Activated CD4-positive, alpha-beta memory T cell treated with anti-CD3 and anti-CD28 coated beads for 36 hours (primary cell): ENCODE measurements around the gene ABCA3. TPM values are rescaled to one million over a fixed set of nuclear protein-coding genes. Genes with fewer than 3 reads are reported as not detected.

ENCODE experiments used
- CTCF ChIA-PET: fragments of 350-600 bp; sonication (Branson Sonifier 250); formaldehyde crosslinking; loops from one replicate; lab custom pipeline; 2021; ENCODE audit warnings: antibody characterized with exemption, inconsistent platforms; lab: Charles Lee
- POLR2A ChIA-PET: fragments of 350-600 bp; sonication (Branson Sonifier 250); formaldehyde crosslinking; loops from one replicate; lab custom pipeline; 2021; ENCODE audit warnings: antibody characterized with exemption; lab: Charles Lee
- DNase-seq: peaks from one replicate; pipeline ENCODE4 v3.0.0-alpha.2; 2020
- H3K27ac Mint-ChIP-seq: one replicate; pipeline ENCODE4 v1.8.0; 2021; ENCODE audit warnings: mixed read lengths
- H3K27me3 Mint-ChIP-seq: one replicate; pipeline ENCODE4 v1.8.0; 2021; ENCODE audit warnings: mixed read lengths
- H3K36me3 Mint-ChIP-seq: one replicate; pipeline ENCODE4 v1.8.0; 2021; ENCODE audit warnings: mixed read lengths
- H3K4me1 Mint-ChIP-seq: one replicate; pipeline ENCODE4 v1.8.0; 2021; ENCODE audit warnings: low read depth, mixed read lengths
- H3K4me3 Mint-ChIP-seq: one replicate; pipeline ENCODE4 v1.8.0; 2021; ENCODE audit warnings: mild to moderate bottlenecking, mixed read lengths
- H3K9me3 Mint-ChIP-seq: one replicate; pipeline ENCODE4 v1.8.0; 2021; ENCODE audit warnings: mixed read lengths
- intact Hi-C: fragments of 100-400 bp; cut with micrococcal nuclease; formaldehyde crosslinking; loops from one replicate; pipeline ENCODE4 v1.15.1; 2023
- microRNA-seq: library from miRNA; unstranded; fragments of <30 nt; microRNA quantifications from one replicate; pipeline ENCODE4 v1.2.0, GENCODE V29; 2022; ENCODE audit warnings: borderline number of aligned reads, borderline microRNAs expressed, borderline replicate concordance
- total RNA-seq, 2 experiments: library from RNA; stranded (reverse); gene quantifications; one replicate each; pipeline ENCODE4 v1.2.3, GENCODE V29; 2021

ABCA3 gene
- total RNA-seq, 2 experiments from 2014 or later = 6.1 to 6.4 TPM

DNA sequence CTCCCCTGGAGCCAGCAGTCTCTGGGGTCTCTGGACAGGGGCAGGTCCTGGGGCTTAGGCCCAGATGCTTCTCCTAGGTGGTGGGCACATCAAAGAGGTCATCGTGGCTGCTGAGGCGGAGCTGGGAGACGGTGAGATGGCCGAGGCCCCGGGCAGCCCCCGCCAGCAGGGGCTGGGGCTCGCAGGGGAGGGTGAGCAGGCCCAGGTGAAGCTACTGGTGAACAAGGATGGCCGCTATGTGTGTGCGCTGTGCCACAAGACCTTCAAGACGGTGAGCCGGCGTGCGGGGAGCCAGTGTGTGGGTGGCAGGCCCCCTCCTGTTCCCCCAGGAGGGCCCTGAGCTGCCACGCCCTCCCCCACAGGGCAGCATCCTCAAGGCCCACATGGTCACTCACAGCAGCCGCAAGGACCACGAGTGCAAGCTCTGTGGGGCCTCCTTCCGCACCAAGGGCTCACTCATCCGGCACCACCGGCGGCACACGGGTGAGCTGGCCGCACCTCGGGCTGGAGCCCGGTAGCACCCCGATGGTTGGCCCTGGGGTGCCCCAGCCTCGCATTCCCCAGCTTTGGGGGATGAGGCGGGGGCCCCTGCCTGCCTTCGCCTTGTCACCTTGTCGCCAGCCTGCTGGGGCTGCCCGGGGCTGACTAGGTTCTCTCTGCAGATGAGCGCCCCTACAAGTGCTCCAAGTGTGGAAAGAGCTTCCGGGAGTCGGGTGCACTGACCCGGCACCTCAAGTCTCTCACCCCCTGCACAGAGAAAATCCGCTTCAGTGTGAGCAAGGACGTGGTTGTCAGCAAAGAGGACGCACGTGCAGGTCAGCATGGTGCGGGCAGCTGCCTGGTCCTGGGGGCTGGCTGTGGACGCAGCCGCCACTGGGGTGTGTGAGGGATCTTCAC is 108.2 kb downstream of the ABCA3 start:
- DNase-seq = no peak
- ChIA-PET POLR2A (no interaction called here), CTCF (no interaction called here)
- Mint-ChIP-seq H3K36me3 (peaks cover 25% of the 10 kb centered on the region), H3K9me3 (no peaks in the 10 kb centered on the region), H3K27me3 (peaks cover 2% of the 10 kb centered on the region), H3K4me3 (no peak overlapping the region), H3K27ac (no peak overlapping the region), H3K4me1 (no peaks in the 10 kb centered on the region)
- intact Hi-C loops = no loop called here

DNA sequence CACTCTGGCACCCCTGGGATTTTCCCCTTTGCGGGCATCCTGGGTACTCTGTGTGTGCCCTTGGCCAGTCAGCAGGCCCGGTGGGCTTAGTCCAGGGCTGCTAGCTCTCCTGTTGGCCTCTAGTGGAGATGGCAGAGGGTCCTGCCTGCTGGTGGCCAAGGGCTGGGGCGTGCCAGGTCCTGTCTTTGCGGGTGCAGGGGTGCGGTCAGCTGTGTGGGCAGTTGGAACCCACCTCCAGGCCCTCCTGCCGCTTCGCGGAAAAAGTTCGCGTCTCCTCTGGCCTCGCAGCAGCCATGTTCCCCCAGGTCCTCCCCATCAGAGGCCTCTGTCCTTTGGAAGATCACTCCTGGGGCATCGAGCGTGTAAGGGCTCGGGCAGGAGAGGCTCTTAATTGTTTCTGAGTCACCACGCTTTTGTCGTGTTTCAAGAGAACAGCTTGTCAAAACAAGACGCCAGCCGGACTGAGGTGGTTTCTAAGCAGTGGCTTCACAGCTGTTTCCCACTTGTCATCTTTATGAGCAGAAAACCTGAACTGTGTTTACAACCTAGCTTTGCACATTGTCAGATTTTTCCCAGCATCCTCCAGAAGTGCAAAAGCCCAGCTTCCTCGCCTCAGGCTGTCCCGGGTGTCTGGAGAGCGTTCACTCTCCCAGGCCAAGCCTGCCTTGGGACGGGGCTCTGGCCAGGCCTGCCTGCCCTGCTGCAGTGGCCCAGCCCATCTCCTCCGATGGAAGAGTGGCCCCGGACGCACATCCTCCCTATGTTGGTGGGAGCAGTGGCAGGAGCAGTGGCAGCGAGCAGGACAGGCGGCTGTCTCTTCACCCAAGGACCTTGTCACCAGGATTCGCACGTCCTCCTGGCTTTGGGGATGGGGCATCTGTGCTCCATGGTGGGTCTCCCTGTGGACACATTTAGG is 109.3 kb downstream of the ABCA3 start:
- Mint-ChIP-seq H3K9me3 (no peaks in the 10 kb centered on the region), H3K4me3 (no peak overlapping the region), H3K27ac (no peak overlapping the region), H3K4me1 (peaks cover 2% of the 10 kb centered on the region), H3K27me3 (peaks cover 2% of the 10 kb centered on the region), H3K36me3 (peaks cover 25% of the 10 kb centered on the region)
- no peak for DNase-seq
- POLR2A ChIA-PET = no interaction called here
- intact Hi-C loops = no loop called here
- CTCF ChIA-PET = no interaction called here

DNA sequence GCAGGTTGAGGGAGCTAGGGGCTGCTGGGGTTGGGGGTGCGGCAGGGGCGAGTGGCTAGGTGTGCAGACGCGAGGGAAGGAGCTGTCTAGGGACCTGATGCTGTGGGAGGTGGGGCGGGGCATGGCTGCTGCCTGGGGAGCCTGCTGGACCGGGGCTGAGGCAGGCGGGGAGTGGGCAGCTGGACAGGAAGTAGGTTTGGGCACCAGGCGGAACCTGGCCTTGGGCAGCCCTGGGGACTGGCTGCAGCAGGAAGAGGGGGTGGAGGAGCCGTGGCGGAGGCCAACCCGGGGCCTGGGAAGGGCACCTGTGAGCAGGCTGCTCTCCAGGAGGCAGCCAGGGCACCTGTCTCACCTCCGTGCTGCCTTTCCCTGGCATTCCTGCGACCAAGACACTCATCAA is 110.2 kb downstream of the ABCA3 start:
- intact Hi-C loops = no loop called here
- Mint-ChIP-seq H3K9me3 (no peaks in the 10 kb centered on the region), H3K36me3 (peaks cover 23% of the 10 kb centered on the region), H3K27ac (no peak overlapping the region), H3K4me3 (no peak overlapping the region), H3K27me3 (peaks cover under 1% of the 10 kb centered on the region), H3K4me1 (peaks cover 6% of the 10 kb centered on the region)
- ChIA-PET POLR2A (no interaction called here), CTCF (no interaction called here)
- DNase-seq = no peak

DNA sequence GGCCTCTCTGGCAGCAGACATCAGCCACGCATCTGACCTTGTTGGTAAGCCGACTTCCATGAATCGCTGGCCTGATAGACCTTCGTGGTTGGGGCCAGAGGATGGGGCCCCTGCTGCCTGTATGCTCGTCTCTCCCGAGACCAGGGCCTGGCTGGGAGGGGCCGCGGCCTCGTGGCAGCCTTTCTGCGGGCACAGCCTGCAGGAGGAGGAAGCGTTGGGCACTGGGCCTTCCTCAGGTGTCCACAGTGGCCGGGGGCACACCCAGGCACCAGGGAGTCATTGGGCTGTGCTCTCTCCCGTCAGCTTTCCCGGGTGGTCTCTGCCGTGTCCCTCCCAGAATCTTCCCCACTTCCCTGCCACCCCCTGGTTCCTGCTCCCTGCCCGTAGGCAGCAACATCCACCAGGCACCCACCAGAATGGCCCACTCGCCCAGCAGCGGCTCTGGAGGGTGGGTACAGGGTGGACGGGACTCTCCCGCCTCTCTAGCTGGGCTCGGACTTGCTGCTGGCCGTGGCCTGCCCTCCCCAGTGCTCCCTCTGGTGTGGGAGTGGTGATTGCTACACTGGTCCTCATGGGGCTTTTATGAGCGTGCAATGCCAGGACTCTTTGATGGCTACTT is 110.8 kb downstream of the ABCA3 start:
- H3K27ac Mint-ChIP-seq = no peak overlapping the region
- no peak overlapping the region for H3K4me3 Mint-ChIP-seq
- peaks cover 10% of the 10 kb centered on the region for H3K4me1 Mint-ChIP-seq
- no peak for DNase-seq
- peaks cover 18% of the 10 kb centered on the region for H3K36me3 Mint-ChIP-seq
- ChIA-PET POLR2A (no interaction called here), CTCF (no interaction called here)
- no peaks in the 10 kb centered on the region for H3K27me3 Mint-ChIP-seq
- intact Hi-C loops = no loop called here
- H3K9me3 Mint-ChIP-seq = no peaks in the 10 kb centered on the region

DNA sequence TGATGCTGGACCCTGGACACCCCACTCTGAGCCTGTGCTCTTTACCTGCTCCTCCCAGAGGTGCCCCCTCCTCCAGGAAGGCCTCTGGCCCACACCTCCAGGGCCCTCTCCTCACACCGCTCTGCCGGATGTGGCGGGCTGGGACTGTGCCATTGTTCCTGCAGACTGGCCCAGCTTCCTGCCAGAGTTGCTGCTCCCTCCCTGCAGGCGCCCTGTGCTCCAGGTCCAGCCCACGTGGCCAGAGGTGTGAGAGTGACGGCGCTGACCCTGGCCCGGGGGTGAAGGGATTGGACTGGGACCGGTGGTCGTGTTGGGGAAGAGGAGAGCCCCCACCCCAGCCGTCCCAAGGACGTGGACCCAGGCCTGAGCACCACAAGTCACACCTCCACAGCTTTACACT is 111.4 kb downstream of the ABCA3 start:
- Mint-ChIP-seq H3K27ac (no peak overlapping the region), H3K27me3 (no peaks in the 10 kb centered on the region), H3K4me3 (no peak overlapping the region), H3K4me1 (peaks cover 15% of the 10 kb centered on the region), H3K9me3 (no peaks in the 10 kb centered on the region), H3K36me3 (peaks cover 15% of the 10 kb centered on the region)
- POLR2A ChIA-PET = no interaction called here
- CTCF ChIA-PET = no interaction called here
- intact Hi-C loops = no loop called here
- no peak for DNase-seq

DNA sequence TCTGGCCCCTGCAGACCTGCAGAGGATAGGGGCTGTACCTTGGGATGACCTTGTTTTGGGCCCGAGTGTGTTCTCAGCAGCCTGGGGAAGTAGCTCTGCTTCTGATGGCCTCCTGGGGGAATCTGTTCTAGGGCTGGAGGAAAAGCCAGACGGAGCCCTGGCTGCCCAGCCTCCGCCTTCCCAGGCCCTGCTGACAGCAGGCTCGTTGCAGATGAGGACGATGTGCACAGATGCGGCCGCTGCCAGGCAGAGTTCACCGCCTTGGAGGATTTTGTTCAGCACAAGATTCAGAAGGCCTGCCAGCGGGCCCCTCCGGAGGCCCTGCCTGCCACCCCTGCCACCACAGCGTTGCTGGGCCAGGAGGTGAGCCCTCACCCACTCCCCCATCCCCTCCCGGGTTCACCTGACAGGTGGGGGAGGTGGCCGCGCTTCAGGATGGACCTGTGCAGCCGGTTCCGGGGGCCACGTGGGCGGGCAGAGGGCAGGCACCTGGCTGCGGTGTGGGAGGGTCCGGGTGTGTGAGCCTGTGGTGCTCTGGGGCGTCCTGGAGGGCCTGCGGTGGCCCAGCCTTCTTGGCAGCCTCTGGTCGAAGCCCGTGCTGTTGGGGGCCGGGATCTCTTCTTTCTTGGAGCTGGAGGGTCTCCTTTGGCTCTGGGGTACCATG is 112.2 kb downstream of the ABCA3 start:
- H3K27ac Mint-ChIP-seq = no peak overlapping the region

DNA sequence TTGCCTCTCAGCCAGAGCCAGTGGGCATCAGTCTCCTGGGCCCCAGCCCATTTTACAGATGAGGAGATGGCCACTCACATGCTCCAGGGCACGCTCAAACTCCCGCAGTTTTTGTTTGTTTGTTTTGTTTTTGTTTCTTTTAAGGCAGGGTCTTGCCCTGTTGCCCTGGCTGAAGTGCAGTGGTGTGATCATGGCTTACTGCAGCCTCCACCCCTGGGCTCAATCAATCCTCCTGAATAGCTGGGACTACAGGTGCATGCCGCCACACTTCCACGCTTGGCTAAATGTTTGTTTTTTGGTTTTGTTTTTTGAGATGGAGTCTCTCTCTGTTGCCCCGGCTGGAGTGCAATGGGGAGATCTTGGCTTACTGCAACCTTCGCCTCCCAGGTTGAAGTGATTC is 113.6 kb downstream of the ABCA3 start:
- Mint-ChIP-seq H3K4me3 (no peak overlapping the region), H3K36me3 (peaks cover 10% of the 10 kb centered on the region), H3K9me3 (no peaks in the 10 kb centered on the region), H3K27me3 (no peaks in the 10 kb centered on the region), H3K4me1 (peaks cover 16% of the 10 kb centered on the region), H3K27ac (no peak overlapping the region)
- DNase-seq = no peak
- ChIA-PET CTCF (no interaction called here), POLR2A (interaction anchor here (1.1 to 1.7 kb wide), 2 partner anchors 12 to 24 kb away, joined by 3 read pairs; partner anchors contain the start of gene PGP)
- intact Hi-C loops = no loop called here

More for the DNA sequence above, 112.2 kb downstream of the ABCA3 start:
- H3K27me3 Mint-ChIP-seq = no peaks in the 10 kb centered on the region
- H3K36me3 Mint-ChIP-seq = peaks cover 12% of the 10 kb centered on the region
- POLR2A ChIA-PET = no interaction called here
- no peak for DNase-seq
- CTCF ChIA-PET = no interaction called here
- H3K9me3 Mint-ChIP-seq = no peaks in the 10 kb centered on the region
- intact Hi-C loops = no loop called here
- H3K4me1 Mint-ChIP-seq = peaks cover 16% of the 10 kb centered on the region
- H3K4me3 Mint-ChIP-seq = no peak overlapping the region

DNA sequence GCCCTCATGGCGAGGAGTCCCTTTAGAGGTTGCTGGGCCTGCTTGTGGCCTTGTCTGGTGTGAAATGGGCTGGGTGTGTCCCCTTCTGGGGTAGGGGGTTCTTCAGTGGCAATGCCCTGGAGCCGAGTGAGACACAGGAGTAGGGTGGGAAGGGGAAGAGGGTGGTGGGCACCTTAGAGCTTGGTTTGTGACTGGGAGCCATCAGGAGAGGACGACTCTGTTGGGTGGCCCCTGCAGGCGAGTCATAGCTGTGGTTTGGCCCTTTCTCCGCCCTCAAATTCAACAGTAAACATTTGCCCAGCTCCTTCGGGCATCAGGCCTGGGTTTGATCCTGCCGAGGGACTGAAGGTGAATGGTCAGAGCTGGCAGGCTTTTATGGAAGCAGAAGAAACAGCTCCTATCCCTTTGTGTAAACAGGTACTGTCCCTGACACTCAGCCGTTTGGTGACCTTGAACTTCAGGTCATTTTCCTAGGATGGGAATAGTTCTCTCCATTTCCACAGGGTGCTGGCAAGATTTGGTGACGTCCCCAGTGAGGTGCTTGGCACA is 114.2 kb downstream of the ABCA3 start:
- Mint-ChIP-seq H3K27me3 (no peaks in the 10 kb centered on the region), H3K36me3 (peaks cover 9% of the 10 kb centered on the region), H3K4me1 (peaks cover 16% of the 10 kb centered on the region), H3K27ac (no peak overlapping the region), H3K9me3 (no peaks in the 10 kb centered on the region), H3K4me3 (no peak overlapping the region)
- ChIA-PET POLR2A (interaction anchor here (1.1 to 1.7 kb wide), 2 partner anchors 12 to 24 kb away, joined by 3 read pairs; partner anchors contain the start of gene PGP), CTCF (no interaction called here)
- DNase-seq = no peak
- intact Hi-C loops = no loop called here

Small RNA genes lying within 50 kb of the gene (microRNA-seq; reads per million reads assigned to microRNA genes)
- gene MIR3677 = not detected
- gene MIR4717 = not detected

Other genes with a start within 250 kb of the ABCA3 start
- gene PKD1, start 204.8 kb downstream of the ABCA3 start, total RNA-seq = 10 to 100 TPM; 56.7 to 59.4 TPM
- gene RAB26, start 192.1 kb downstream of the ABCA3 start, total RNA-seq = under 1 TPM in 1 of 2 experiments, not detected in 1; 0.33 TPM
- gene TRAF7, start 184.9 kb downstream of the ABCA3 start, total RNA-seq = 10 to 100 TPM; 77.1 to 80.3 TPM
- under 1 TPM; 0.36 to 0.83 TPM for gene CASKIN1, start 144.1 kb downstream of the ABCA3 start, total RNA-seq
- 10 to 100 TPM; 49.7 to 50.4 TPM for gene MLST8, start 135.3 kb downstream of the ABCA3 start, total RNA-seq
- 1 to 10 TPM; 5.7 to 8.5 TPM for gene BRICD5, start 129.9 kb downstream of the ABCA3 start, total RNA-seq
- gene PGP, start 125.9 kb downstream of the ABCA3 start, total RNA-seq = 10 to 100 TPM; 19.3 to 19.5 TPM
- 10 to 100 TPM; 19.3 to 19.6 TPM for gene E4F1, start 117.1 kb downstream of the ABCA3 start, total RNA-seq
- gene DNASE1L2, start 104.3 kb downstream of the ABCA3 start, total RNA-seq = under 1 TPM; 0.63 to 0.67 TPM
- gene ECI1, start 89.1 kb downstream of the ABCA3 start, total RNA-seq = 10 to 100 TPM; 50.7 to 52.5 TPM
- 100 to 1,000 TPM; 292 to 294 TPM for gene RNPS1, start 72.6 kb downstream of the ABCA3 start, total RNA-seq
- 10 to 100 TPM; 53.5 to 54.7 TPM for gene CCNF, start 88.7 kb upstream of the ABCA3 start, total RNA-seq
- gene TEDC2, start 119.4 kb upstream of the ABCA3 start, total RNA-seq = 10 to 100 TPM; 23.9 to 24.3 TPM
- gene NTN3, start 130.6 kb upstream of the ABCA3 start, total RNA-seq = not detected
- gene TBC1D24, start 134.4 kb upstream of the ABCA3 start, total RNA-seq = 10 to 100 TPM; 12.2 to 12.4 TPM
- gene ATP6V0C, start 173.2 kb upstream of the ABCA3 start, total RNA-seq = 100 to 1,000 TPM; 111 to 115 TPM
- 10 to 100 TPM; 28.3 to 30.5 TPM for gene AMDHD2, start 179.6 kb upstream of the ABCA3 start, total RNA-seq
- gene CEMP1, start 190.7 kb upstream of the ABCA3 start, total RNA-seq = not detected
- gene PDPK1, start 197.3 kb upstream of the ABCA3 start, total RNA-seq = 10 to 100 TPM; 42.5 to 42.9 TPM